HK-2 (cell line): Measurements from ENCODE around the gene RNF2.
A peak's percentile ranks its signal among the peaks of the same experiment; 100 is the strongest.
"Not testable (repeated sequence)": the region's sequence is repeated elsewhere in the genome, so short reads cannot be mapped to it uniquely, and the experiment has no call there.

ENCODE experiments used
- DNase-seq: peaks from one replicate; pipeline ENCODE4 v3.0.0-alpha.2; 2018; ENCODE audit not compliant: unreplicated experiment

Gene RNF2

DNA sequence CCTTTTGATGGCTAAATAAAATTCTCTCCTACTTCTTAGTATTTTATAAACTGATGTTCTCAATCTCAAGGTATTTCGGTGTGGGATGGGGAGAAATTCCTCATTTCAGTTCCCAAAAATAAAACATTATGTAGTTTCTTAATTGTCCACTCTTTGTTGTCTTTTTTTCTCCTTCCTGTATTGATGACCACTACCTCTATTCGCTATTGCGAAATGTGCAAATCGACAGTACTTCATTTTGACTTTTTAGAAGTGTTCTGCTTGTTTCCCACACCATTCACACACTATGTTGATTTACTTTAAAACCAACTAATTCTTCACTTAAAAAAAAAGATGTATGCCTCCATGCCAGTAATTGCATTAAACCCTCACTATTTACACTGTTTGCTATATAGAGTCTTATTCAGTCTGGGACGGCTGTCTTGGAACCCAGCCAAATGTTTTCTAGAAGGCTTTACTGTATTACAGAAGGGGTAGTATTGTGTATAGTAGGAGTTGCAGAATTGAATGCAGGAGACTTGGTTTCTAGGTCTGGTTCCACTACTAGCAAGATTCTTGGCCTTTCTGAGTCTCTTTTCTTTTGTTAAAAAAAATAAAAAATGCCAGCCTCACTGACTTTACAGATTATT lies 5.6 kb downstream of the RNF2 start:
- no peak for DNase-seq

DNA sequence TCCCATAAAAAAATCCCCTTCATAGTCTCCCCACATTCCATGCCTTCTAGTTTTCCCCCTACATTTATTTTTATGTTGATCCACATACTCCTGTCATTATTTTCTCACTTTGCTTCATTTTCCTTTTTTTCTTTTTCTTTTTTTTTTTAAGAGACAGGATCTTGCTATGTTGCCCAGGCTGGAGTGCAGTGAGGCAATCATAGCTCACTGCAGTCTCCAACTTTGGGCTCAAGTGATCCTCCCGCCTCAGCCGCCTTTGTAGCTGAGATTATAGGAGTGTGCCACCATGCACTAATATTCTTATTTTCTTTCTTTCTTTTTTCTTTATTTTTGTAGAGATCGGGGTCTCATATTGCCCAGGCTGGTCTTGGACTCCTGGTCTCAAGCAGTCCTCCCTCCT lies 7.8 kb downstream of the RNF2 start:
- no peak for DNase-seq

DNA sequence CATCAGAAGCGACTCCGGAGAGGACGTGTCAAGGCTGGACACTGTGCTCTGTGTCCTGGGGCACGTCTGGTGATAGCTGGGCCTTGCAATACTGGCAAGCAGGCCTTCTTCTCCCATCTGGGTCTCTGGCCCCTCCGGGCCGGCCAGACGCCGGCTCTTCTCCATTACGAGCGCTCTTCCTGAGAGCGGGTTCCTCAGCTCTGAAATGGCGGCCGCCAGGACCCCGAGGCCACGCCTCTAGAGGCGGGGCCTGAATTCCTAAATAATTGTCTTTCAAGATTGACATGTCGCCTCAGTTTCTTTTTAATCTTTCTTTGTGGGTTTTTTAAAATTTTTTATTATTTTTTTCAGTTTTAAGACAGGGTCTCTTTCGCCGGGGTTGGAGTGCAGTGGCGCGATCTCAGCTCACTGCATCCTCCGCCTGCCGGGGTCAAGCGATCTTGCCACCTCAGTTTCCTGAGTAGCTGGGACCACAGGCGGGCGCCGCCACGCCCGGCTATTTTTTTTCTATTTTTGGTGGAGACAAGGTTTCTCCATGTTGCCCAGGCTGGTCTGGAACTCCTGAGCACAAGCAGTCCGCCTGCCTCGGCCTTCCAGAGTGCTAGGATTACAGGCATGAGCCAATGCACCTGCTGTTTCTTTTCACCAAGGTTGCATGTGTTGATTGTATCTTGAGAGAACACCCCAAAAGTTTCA lies 9.2 kb downstream of the RNF2 start:
- DNase-seq: no peak

DNA sequence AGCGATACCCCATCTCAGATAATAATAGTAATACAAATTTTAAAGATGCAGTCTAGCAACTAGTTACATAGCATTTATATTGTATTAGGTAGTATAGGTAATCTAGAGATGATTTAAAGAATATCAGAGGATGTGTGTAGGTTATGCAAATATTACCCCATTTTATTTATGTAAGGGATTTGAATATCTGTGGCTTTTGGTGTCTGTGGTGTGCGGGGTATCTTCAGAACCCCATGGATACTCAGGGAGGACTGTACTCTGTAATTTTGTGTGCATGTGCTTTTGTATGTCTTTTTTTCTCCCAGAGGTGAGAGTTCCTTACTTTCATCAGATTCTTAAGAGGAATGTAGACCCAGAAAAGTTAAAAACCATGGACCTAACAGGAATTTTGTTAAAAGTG lies 12.8 kb downstream of the RNF2 start:
- DNase-seq: no peak

DNA sequence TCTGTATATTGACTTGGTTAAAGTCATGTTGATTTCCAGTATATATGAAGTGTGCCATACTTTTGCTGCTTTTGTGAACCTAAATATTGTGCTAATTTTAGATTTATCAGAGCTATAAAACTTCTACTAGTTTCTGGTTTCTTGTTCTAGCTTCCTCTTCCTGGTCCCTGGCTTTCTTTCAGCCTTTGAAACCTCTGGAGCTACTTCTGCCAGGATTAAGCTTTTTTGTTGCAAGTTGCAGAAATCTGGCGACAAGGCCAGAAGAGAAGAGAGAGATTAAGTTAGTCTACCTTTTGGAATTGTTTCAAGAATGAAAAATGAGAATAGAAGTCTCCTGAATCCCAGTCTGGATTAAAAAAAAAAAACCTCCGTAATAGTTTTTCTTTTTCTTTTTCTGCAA lies 13.5 kb downstream of the RNF2 start:
- DNase-seq: no peak

DNA sequence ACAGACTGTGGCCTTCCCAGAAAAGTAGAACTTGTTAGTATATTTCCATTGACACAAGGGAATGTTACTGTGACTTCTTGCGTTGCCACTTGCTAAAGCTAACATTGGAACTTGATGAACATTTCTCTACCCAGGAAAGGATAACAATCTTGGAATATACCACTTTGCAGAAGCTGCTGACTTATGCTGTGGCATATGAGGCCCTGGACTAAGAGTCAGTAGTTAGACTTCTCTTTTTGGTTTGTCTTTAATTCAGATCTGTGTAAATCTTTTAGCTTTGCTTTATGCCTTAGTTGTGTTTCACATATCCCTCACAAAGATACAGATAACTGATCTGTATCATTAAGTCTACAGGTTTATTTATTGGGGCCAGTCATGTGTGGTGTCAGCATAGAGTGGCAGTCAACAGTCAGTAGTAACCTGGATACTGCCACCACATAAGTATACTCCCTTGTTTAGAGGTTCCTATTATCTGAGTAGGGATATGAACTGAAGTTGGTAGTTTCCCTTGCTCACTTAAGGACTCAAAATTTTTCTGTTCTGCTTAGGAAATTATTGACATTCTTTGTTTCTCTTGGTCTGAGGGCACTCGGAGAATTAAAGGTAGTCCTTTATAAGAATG lies 14.7 kb downstream of the RNF2 start:
- DNase-seq: no peak

DNA sequence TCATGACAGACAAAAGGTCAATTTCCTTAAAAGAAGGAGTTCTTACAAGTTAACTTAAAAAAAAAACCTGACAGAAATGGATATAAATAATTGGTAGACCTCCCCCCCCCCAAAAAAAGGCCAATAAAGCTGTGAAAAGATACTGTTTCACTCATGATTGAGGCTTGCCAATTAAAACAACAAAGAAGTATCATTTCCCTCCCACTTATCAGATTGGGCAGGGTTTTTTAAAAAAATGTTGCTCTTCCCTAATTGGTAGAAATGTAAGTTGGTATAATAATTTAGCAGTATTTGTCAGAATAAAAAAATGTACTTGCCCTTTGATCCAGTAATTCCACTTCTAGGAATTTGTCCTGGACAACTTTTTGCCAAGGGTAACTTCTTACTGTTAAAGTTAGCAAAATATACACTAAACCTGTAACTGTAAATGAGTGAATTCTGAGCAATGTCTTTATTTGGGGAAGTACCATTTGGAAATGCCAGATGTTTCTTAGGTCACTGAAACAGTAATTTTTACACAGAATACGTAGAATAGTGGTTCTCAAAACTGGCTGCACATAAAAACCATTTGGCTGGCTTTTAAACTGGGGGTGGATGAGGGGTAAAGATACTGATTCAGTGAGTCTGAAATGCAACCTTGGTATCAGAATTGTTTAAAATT lies 17.5 kb downstream of the RNF2 start:
- no peak for DNase-seq

DNA sequence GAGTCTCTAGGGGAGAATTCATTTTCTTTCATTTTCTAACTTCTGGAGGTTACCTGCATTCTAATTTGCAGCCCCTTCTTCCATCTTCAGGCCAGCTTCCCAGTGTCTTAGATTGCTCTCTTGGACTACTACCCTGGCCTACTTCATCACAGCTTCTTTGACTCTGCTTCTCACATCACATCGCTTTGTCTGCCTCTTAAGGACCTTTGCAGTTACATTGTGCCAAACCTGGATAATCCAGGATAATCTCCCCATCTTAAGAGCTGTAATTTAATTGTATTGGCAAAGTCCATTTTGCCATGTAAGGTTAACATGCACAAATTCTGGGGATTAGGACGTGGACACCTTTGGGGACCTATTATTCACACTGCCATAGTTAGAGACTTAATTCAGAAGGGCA lies 18.4 kb downstream of the RNF2 start:
- no peak for DNase-seq

DNA sequence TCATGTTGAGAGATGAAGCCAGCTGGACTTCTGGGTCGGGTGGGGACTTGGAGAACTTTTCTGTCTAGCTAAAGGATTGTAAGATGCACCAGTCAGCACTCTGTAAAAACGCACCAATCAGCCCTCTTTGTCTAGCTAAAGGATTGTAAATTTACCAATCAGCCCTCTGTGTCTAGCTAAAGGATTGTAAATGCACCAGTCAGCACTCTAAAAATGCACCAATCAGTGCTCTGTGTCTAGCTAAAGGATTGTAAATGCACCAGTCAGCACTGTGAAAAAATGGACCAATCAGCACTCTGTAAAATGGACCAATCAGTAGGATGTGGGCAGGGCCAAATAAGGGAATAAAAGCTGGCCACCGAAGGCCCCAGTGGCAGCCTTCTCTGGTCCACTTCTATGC lies 19.6 kb downstream of the RNF2 start:
- not testable (repeated sequence) for DNase-seq

DNA sequence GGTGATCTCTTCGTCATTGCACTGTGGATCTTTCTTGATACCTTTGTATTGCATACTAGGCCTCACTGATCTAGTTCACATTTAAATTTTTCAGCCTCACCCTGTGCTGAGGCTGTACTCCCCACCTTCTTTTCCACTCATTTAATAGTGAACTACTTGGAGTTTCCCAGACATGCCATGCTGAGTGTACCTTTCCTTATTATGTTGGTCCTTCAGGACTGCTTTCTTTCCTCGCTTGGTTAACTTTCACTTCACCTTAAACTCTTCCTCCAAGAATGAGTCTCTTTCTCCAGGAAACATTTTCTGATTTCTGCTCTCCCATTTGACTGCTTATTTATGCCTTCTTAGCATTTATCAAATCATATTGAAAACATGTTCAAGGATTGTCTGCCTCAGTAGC lies 20.8 kb downstream of the RNF2 start:
- no peak for DNase-seq

DNA sequence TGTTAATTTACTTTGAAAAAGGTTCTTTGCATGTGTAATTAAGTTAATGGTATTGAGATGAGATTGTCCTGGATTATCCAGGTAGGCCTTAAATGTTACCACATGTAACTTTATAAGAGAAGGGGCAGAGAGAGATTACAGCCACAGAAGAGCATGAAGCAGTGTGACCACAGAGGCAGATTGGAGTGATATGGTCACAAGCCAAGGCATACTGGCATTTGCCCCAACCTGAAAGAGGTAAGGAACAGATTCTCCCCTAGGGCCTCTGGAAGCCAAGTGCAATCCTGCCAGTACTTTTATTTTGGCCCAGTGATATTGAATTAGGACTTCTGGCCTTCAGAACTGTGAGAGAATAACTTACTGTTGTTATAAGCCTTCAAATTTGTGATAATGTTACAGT lies 23.0 kb downstream of the RNF2 start:
- DNase-seq: no peak

DNA sequence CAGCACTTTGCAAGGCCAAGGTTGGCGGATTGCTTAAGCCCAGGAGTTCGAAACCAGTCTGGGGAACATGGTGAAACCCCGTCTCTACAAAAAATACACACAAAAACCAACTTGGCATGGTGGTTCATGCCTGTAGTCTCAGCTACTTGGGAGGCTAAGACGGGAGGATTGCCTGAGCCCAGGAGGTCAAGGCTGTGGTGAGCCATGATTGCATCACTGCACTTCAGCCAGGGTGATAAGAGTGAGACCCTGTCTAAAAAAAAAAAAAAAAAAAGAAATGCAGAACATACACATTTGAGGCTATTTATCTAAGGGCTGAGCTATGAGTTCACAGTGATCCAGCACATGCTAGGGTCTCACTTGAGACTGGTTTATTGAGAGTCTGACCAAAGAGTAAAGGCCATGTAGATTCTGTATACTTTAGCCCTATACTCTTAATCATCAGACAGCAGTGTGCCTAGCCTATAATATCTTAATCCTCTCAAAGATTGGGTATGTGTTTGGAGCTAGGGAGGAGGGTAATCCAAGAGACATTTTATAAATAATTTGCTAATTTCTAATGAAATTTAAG lies 23.9 kb downstream of the RNF2 start:
- DNase-seq: peak; percentile 24

DNA sequence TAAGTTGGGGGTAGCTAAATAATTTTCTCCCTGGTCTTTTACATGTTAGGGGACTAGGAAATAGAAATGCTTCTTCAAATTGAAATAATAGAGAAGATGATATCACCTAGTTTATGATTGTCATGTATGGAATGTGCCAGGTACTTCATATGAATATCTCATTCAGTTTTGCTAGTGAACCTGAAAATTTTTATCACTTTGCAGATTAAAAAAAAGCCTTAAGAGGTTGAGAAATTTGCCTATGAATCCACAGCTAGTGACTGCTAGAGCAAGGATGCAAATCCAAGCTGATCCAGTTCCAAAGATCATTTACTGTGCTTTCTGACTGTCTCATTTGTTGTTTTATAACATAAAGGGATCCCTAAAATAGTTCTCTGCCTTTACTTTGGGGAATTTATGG lies 24.7 kb downstream of the RNF2 start:
- DNase-seq: no peak

DNA sequence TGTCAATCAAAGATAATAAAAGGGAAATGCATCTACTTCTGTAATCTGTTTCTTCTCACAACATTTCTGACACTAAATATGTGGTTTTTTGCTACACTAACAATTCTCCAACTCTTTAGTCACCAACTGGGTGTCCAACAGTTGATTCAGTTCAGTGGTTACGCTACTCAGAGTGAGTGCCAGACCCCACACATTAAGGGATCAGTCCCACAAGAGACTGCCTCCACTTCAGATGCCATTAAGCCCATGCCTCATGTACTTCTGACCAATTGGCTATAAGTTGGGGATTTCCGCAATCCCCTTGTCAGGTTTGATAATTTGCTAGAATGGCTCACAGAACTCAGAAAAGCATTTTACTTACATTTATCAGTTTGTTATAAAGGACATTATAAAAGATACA lies 28.4 kb downstream of the RNF2 start:
- peak; percentile 73 for DNase-seq

DNA sequence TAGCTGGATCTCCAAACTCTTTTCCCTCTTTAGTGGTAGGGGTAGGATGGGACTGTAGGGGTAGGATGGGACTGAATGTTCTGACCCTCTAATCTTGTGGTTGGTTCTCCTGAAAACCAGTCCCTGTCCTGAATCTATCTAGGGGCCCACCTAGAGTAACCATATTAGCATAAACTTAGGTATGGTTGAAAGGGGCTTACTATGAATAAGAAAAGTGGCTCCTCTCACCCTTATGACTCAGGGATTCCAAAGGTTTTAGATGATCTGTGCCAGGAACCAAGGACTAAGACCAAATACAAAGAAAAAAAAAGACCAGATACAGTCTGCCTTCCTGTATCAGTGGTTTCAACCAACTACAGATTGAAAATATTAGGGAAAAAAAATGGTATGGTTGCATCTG lies 28.9 kb downstream of the RNF2 start:
- DNase-seq: peak; percentile 51

DNA sequence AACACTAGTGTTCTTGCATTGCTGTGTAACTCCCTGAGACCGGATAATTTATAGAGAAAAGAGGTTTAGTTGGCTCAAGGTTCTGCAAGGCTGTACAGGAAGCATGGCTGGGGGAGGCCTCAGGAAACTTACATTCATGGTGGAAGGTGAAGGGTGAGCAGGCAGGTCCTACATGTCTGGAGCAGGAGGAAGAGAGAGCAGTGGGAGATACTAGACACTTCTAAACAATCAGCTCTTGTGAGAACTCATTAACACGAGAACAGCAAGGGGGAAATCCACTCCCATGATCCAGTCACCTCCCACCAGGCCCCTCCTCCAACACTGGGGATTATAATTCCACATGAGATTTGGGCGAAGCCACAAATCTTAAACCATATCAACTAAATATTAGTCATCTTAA lies 30.1 kb downstream of the RNF2 start:
- DNase-seq: no peak

DNA sequence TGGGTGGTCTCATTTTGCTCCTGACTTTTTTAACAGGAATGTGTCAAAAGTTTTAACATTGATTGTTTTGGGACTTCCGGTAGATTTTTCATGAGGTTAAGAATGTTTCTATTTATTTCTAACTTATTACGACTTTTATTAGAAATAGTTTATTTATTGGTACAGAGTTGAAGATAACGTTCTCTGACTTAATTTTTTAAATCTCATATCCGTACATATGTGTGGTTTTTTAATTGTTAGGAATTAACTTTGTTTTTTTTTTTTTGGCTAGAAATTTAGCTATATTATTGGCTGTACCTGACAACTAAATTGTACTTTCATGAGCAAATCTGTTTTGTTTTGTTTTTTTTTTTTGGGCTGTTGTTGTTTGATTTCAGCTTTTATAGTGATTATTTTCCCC lies 32.0 kb downstream of the RNF2 start:
- no peak for DNase-seq

DNA sequence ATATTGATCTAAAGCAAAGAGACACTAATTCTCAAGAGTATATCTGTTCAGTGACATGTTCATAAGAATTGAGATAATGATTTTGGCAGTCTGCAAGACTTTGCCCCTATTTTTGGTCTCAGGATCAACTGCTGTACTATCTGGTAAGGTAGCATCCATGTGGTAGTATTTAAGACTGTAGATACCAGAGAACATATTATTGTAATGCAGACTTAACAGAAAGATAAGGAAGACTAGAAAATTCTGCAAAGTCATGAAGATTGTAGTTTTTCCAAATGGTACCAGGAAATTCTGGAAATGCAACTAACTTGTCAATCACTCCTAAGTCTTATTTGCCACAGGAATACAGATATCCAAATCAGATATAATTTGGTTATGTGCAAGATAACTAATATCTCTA lies 35.1 kb downstream of the RNF2 start:
- no peak for DNase-seq

DNA sequence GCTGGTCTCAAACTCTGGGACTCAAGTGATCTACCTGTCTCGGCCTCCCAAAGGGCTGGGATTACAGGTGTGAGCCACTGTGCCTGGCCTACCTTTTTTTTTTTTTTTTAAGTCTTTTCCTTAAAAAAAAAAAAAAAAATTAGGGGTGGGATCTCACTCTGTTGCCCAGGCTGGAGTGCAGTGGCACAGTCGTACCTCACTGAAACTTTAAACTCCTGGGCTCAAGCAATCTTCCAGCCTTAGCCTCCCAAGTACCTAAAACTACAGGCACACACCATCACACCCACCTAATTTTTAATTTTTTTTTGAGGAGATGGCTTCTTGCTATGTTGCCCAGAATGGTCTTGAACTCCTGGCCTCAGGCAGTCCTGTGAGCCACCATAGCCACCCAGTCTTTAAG lies 38.5 kb downstream of the RNF2 start:
- no peak for DNase-seq

DNA sequence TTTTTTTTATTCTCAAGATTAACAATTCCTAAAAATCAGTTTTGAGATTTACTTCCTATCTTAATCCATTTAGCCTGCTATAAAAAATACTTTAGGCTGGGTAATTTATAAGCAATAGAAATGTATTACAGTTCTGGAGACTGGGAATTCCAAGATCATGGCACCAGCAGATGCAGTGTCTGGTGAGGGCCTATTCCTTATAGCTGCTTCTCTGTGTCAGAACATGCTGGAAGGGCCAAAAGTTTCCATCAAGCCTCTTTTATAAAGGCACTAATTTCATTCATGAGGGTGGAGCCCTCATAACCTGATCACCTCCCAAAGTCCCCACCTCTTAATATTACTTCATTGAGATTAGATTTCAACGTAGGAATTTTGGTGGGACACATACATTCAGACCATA lies 41.7 kb downstream of the RNF2 start:
- no peak for DNase-seq

DNA sequence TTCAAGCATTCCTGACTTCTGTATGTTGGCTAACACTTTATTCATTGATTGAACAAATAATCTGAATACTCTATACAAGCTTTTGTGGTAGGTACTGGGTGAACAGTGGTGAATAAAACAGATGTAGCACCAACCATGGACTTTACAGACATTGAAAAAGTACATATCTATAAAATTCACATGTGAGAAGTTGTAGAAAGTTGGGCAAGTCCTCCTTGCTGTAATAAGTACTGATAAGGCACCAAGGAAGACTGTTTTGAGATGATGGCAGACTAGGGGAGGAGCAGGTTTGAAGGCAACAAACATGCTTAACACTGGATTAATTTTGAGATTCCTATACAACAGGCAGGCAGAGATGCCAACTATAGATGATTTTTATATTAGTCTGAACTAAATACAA lies 42.4 kb downstream of the RNF2 start:
- DNase-seq: no peak

DNA sequence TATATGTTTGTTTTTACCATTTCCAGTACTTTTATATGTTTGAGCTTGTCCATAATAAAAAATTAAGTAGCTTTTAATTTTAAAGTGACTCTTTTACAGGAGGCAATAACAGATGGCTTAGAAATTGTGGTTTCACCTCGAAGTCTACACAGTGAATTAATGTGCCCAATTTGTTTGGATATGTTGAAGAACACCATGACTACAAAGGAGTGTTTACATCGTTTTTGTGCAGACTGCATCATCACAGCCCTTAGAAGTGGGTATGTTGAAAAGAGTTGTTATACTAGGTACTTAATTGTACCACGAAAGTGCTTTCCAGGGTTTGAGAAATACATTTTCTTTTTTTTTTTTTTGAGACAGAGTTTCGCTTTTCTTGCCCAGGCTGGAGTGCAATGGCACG lies 46.1 kb downstream of the RNF2 start:
- no peak for DNase-seq

DNA sequence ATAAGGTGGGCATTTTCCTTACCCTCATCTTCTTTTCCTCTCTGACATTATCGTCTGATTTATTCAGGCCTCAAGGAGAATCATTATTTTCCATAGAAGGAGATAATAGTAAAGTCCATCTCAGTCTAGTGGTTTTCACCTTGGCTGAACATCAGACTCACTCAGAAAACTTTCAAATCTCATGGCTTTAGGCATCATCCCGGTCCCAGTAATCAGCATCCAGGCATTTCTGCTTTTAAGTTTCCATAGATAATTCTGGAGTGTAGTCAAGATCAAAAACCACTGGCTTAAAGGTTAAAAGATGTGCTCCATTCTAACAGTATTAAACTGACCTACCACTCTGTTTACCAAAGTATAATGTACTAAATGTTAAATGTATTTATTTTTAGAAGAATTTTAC lies 49.4 kb downstream of the RNF2 start:
- DNase-seq: no peak
